Measurements from ENCODE around the gene IL1RAPL1.

The IL1RAPL1 gene

DNA sequence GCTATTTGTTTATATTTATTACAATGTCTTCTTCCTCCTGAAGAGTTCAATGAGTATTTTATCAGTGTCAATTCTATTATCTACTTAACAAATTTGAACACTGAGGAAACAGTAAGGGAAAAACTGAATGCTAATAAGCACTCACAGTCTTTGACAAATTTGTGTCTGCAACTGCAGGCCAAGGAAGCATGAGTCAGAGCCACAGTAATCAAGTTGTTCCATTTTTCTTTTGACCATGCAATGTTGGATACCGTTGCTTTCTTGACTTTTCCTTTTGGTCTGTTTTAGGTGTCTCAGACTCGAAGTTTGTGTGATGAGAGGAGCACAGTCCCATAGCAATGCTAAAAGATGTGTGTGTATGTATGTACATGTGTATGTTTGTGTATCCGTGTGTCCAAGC is 359.6 kb downstream of the IL1RAPL1 start:
- Histone ChIP-seq H3K36me3 (no peaks in the 10 kb centered on the region), H3K27me3 (no peaks in the 10 kb centered on the region), H3K27ac (no peak overlapping the region), H3K4me1 (ENCODE audit: control insufficient read depth in 1 of 2, insufficient read depth in 1 of 2, low read depth in 1 of 2, low read length in 1 of 2) (no peaks in the 10 kb centered on the region), H3K9me3 (no peaks in the 10 kb centered on the region), H3K4me3 (ENCODE audit: low read depth in 1 of 2, low read length in 1 of 2) (no peak overlapping the region)
- no peak for TF ChIP-seq CTCF (IDR thresholded peaks at IDR 0.05)

DNA sequence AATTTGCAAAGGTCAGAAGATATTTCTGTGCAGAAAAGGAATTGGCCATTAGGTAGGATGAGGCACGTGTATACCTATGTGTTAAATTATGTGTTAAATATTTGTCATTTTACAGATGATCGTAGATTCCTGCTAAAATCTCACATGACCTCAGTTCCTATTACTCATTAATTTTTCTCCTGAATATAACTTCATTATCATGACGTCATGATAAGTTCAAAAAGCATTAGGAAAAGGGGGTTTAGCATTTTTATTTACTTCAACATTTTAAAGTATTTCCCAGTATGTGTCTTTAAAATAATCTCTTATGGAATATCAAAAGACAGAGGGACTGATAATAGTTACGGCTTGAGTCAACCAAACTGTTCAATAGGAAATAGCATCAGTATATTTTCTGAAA is 372.8 kb downstream of the IL1RAPL1 start:
- H3K9me3 ChIP-seq = no peaks in the 10 kb centered on the region
- TF ChIP-seq CTCF (IDR thresholded peaks at IDR 0.05) = no peak
- no peaks in the 10 kb centered on the region for H3K4me1 ChIP-seq (ENCODE audit: control insufficient read depth in 1 of 2, insufficient read depth in 1 of 2, low read depth in 1 of 2, low read length in 1 of 2)
- H3K4me3 ChIP-seq (ENCODE audit: low read depth in 1 of 2, low read length in 1 of 2) = no peak overlapping the region
- no peak overlapping the region for H3K27ac ChIP-seq
- H3K27me3 ChIP-seq = no peaks in the 10 kb centered on the region
- H3K36me3 ChIP-seq = no peaks in the 10 kb centered on the region

- TF ChIP-seq CTCF (IDR thresholded peaks at IDR 0.05) = no peak
- H3K27me3 ChIP-seq = no peaks in the 10 kb centered on the region
- H3K27ac ChIP-seq = no peak overlapping the region
- H3K4me1 ChIP-seq (ENCODE audit: control insufficient read depth in 1 of 2, insufficient read depth in 1 of 2, low read depth in 1 of 2, low read length in 1 of 2) = no peaks in the 10 kb centered on the region
- no peaks in the 10 kb centered on the region for H3K36me3 ChIP-seq
- H3K4me3 ChIP-seq (ENCODE audit: low read depth in 1 of 2, low read length in 1 of 2) = no peak overlapping the region
- no peaks in the 10 kb centered on the region for H3K9me3 ChIP-seq
Measured at GRCh38 chrX:28966331-28966730, 379.1 kb downstream of the IL1RAPL1 start.

- Histone ChIP-seq H3K36me3 (no peaks in the 10 kb centered on the region), H3K9me3 (no peaks in the 10 kb centered on the region), H3K4me1 (ENCODE audit: control insufficient read depth in 1 of 2, insufficient read depth in 1 of 2, low read depth in 1 of 2, low read length in 1 of 2) (no peaks in the 10 kb centered on the region), H3K27ac (no peak overlapping the region), H3K27me3 (no peaks in the 10 kb centered on the region), H3K4me3 (ENCODE audit: low read depth in 1 of 2, low read length in 1 of 2) (no peak overlapping the region)
- TF ChIP-seq CTCF (IDR thresholded peaks at IDR 0.05) = no peak
Measured at GRCh38 chrX:28969126-28969525, 381.9 kb downstream of the IL1RAPL1 start.

GRCh38 chrX:28979877-28980276 is 392.6 kb downstream of the IL1RAPL1 start:
- Histone ChIP-seq H3K9me3 (no peaks in the 10 kb centered on the region), H3K27ac (no peak overlapping the region), H3K27me3 (no peaks in the 10 kb centered on the region), H3K4me1 (ENCODE audit: control insufficient read depth in 1 of 2, insufficient read depth in 1 of 2, low read depth in 1 of 2, low read length in 1 of 2) (no peaks in the 10 kb centered on the region), H3K4me3 (ENCODE audit: low read depth in 1 of 2, low read length in 1 of 2) (no peak overlapping the region), H3K36me3 (no peaks in the 10 kb centered on the region)
- no peak for TF ChIP-seq CTCF (IDR thresholded peaks at IDR 0.05)

DNA sequence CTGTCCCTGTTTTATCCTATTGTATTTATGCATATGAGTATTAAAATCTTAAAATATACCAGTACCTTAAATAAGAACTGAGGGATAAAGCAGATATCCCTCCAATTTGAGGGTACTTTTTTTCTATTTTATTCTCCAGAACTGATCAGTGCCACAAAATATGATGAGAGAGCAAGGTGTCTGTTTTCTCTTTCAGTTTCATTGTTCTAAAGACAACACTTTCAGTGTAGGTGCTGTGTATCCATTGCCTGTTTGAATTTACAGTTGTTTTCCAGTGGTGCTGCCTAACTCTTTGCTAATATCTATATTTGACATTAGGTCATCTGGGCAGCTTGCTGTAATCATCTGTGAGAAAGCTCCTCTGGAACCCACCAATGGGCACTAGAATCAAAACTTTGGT is 394.7 kb downstream of the IL1RAPL1 start:
- TF ChIP-seq CTCF (IDR thresholded peaks at IDR 0.05) = no peak
- H3K4me3 ChIP-seq (ENCODE audit: low read depth in 1 of 2, low read length in 1 of 2) = no peak overlapping the region

More for the DNA sequence above, 394.7 kb downstream of the IL1RAPL1 start:
- Histone ChIP-seq H3K9me3 (no peaks in the 10 kb centered on the region), H3K36me3 (no peaks in the 10 kb centered on the region), H3K27me3 (no peaks in the 10 kb centered on the region), H3K27ac (no peak overlapping the region), H3K4me1 (ENCODE audit: control insufficient read depth in 1 of 2, insufficient read depth in 1 of 2, low read depth in 1 of 2, low read length in 1 of 2) (no peaks in the 10 kb centered on the region)

Measured in neutrophil (primary cell).